Trophoblast cell (in vitro differentiated cells and primary cell): ENCODE measurements around the gene GALT.

ENCODE experiments used
- DNase-seq, 2 donors: peaks; one replicate each; pipeline ENCODE4 v3.0.0-alpha.2; 2016
- H2AFZ ChIP-seq: 2 replicates; pipeline ENCODE4 v1.6.1; 2013; ENCODE audit warnings: low read length, moderate library complexity, mild to moderate bottlenecking; ENCODE audit not compliant: insufficient read depth, poor library complexity
- H2AK5ac ChIP-seq: 2 replicates; pipeline ENCODE4 v1.6.1; 2013; ENCODE audit warnings: mild to moderate bottlenecking, low read length
- H2BK120ac ChIP-seq: 2 replicates; pipeline ENCODE4 v1.6.1; 2013; ENCODE audit warnings: low read length, mild to moderate bottlenecking, moderate library complexity; ENCODE audit not compliant: insufficient read depth, poor library complexity
- H2BK12ac ChIP-seq: 2 replicates; pipeline ENCODE4 v1.6.1; 2013; ENCODE audit warnings: mild to moderate bottlenecking, low read length, moderate library complexity
- H2BK5ac ChIP-seq: 2 replicates; pipeline ENCODE4 v1.6.1; 2013; ENCODE audit warnings: low read length, low read depth, moderate library complexity, mild to moderate bottlenecking; ENCODE audit not compliant: poor library complexity
- H3K14ac ChIP-seq: 2 replicates; pipeline ENCODE4 v1.6.1; 2013; ENCODE audit warnings: mild to moderate bottlenecking, low read length
- H3K18ac ChIP-seq: 2 replicates; pipeline ENCODE4 v1.6.1; 2013; ENCODE audit warnings: mild to moderate bottlenecking, low read length
- H3K23ac ChIP-seq: 2 replicates; pipeline ENCODE4 v1.6.1; 2013; ENCODE audit warnings: low read length
- H3K27ac ChIP-seq: 2 replicates; pipeline ENCODE4 v1.5.1; 2013; ENCODE audit warnings: low read depth, mild to moderate bottlenecking, inconsistent platforms, low read length, moderate library complexity
- H3K27me3 ChIP-seq: 2 replicates; pipeline ENCODE4 v1.6.1; 2013; ENCODE audit warnings: inconsistent platforms, mild to moderate bottlenecking, low read length, moderate library complexity; ENCODE audit not compliant: insufficient read depth
- H3K36me3 ChIP-seq, 2 experiments: 1 replicate in 1 of 2; 2 replicates in 1 of 2; pipeline ENCODE4 v1.6.1; 2013; ENCODE audit warnings: low read length in 2 of 2, mild to moderate bottlenecking in 2 of 2, moderate library complexity in 1 of 2; ENCODE audit not compliant: insufficient read depth in 2 of 2, control insufficient read depth in 1 of 2
- H3K4ac ChIP-seq: 2 replicates; pipeline ENCODE4 v1.6.1; 2013; ENCODE audit warnings: low read depth, mild to moderate bottlenecking, low read length, moderate library complexity
- H3K4me1 ChIP-seq, 2 experiments: 1 replicate in 1 of 2; 2 replicates in 1 of 2; pipeline ENCODE4 v1.6.1; 2013; ENCODE audit warnings: low read length in 2 of 2, mild to moderate bottlenecking in 2 of 2, moderate library complexity in 1 of 2; ENCODE audit not compliant: insufficient read depth in 2 of 2, control insufficient read depth in 1 of 2
- H3K4me2 ChIP-seq: 2 replicates; pipeline ENCODE4 v1.6.1; 2013; ENCODE audit warnings: inconsistent platforms, mild to moderate bottlenecking, low read length, moderate library complexity
- H3K4me3 ChIP-seq: 2 replicates; pipeline ENCODE4 v1.5.1; 2013; ENCODE audit warnings: mild to moderate bottlenecking, low read depth, low read length, inconsistent platforms
- H3K79me1 ChIP-seq: one replicate; pipeline ENCODE4 v1.6.1; 2013; ENCODE audit warnings: low read length
- H3K79me2 ChIP-seq: 2 replicates; pipeline ENCODE4 v1.6.1; 2013; ENCODE audit warnings: low read length, mild to moderate bottlenecking; ENCODE audit not compliant: control insufficient read depth, insufficient read depth, poor library complexity
- H3K9ac ChIP-seq: 2 replicates; pipeline ENCODE4 v1.6.1; 2013; ENCODE audit warnings: mild to moderate bottlenecking, low read length
- H3K9me3 ChIP-seq: 2 replicates; pipeline ENCODE4 v1.6.1; 2013; ENCODE audit warnings: low read depth, mild to moderate bottlenecking, control low read depth, inconsistent platforms, low read length; ENCODE audit not compliant: insufficient read depth
- H4K12ac ChIP-seq: 2 replicates; pipeline ENCODE4 v1.6.1; 2013; ENCODE audit warnings: low read depth, mild to moderate bottlenecking, low read length, moderate library complexity
- H4K8ac ChIP-seq: 2 replicates; pipeline ENCODE4 v1.6.1; 2013; ENCODE audit warnings: low read depth, mild to moderate bottlenecking, low read length, moderate library complexity
- H4K91ac ChIP-seq: one replicate; pipeline ENCODE4 v1.6.1; 2013; ENCODE audit warnings: low read depth, mild to moderate bottlenecking, low read length, moderate library complexity
- WGBS: extraction: QIAGEN DNeasy Blood & Tissue Kit; methylation state at CpG from one replicate; pipeline ENCODE4 v1.1.7; 2013; ENCODE audit warnings: missing lambda C conversion rate; ENCODE audit not compliant: insufficient read length, insufficient coverage; ENCODE audit errors: extremely low coverage; 5-methylcytosine and 5-hydroxymethylcytosine counted together

Gene GALT

DNA sequence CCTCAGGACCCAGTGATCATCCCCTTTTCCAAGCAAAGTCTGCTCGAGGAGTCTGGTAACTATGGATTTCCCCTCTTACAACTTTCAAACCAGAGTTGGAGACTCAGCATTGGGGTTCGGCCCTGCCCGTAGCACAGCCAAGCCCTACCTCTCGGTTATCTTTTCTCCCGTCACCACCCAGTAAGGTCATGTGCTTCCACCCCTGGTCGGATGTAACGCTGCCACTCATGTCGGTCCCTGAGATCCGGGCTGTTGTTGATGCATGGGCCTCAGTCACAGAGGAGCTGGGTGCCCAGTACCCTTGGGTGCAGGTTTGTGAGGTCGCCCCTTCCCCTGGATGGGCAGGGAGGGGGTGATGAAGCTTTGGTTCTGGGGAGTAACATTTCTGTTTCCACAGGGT is 1.2 kb downstream of the GALT start:
- peaks cover 15 to 17% of the 10 kb centered on the region in 2 experiments for H3K36me3 ChIP-seq
- peak overlapping the region; percentile 19 for H3K4ac ChIP-seq
- H2AFZ ChIP-seq, result peak overlapping the region; percentile 26
- H3K9ac ChIP-seq, result no peak overlapping the region
- peaks cover 39% of the 10 kb centered on the region in 2 experiments for H3K4me1 ChIP-seq
- no peak overlapping the region for H3K4me3 ChIP-seq
- H2BK5ac ChIP-seq, result no peak overlapping the region
- H4K8ac ChIP-seq, result no peak overlapping the region
- H3K27me3 ChIP-seq, result no peaks in the 10 kb centered on the region
- no peak overlapping the region for H4K12ac ChIP-seq
- no peak overlapping the region for H2BK120ac ChIP-seq
- H3K79me2 ChIP-seq, result peaks cover 12% of the 10 kb centered on the region
- no peak overlapping the region for H3K23ac ChIP-seq
- H2AK5ac ChIP-seq, result no peak overlapping the region
- no peak overlapping the region for H3K27ac ChIP-seq
- no peak overlapping the region for H4K91ac ChIP-seq
- WGBS, result no CpG with 5 or more reads among the region's 10 CpGs
- no peak overlapping the region for H3K14ac ChIP-seq
- no peaks in the 10 kb centered on the region for H3K9me3 ChIP-seq
- no peak overlapping the region for H2BK12ac ChIP-seq
- peak overlapping the region; percentile 44 for H3K18ac ChIP-seq
- DNase-seq, result no peak
- peaks cover 12% of the 10 kb centered on the region for H3K79me1 ChIP-seq
- H3K4me2 ChIP-seq, result peak overlapping the region; percentile 78

DNA sequence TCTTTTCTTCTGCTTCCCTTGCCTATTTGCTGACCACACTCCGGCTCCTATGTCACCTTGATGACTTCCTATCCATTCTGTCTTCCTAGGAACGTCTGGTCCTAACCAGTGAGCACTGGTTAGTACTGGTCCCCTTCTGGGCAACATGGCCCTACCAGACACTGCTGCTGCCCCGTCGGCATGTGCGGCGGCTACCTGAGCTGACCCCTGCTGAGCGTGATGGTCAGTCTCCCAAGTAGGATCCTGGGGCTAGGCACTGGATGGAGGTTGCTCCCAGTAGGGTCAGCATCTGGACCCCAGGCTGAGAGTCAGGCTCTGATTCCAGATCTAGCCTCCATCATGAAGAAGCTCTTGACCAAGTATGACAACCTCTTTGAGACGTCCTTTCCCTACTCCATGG is 2.2 kb downstream of the GALT start:
- H3K23ac ChIP-seq, result no peak overlapping the region
- no peak overlapping the region for H3K27ac ChIP-seq
- H2BK5ac ChIP-seq, result no peak overlapping the region
- no peak overlapping the region for H2BK120ac ChIP-seq
- no peak overlapping the region for H4K91ac ChIP-seq
- no peak overlapping the region for H3K14ac ChIP-seq
- H3K79me2 ChIP-seq, result peaks cover 12% of the 10 kb centered on the region
- no peak overlapping the region for H3K18ac ChIP-seq
- H2AK5ac ChIP-seq, result no peak overlapping the region
- H3K79me1 ChIP-seq, result peaks cover 15% of the 10 kb centered on the region
- H3K4me2 ChIP-seq, result no peak overlapping the region
- DNase-seq, result no peak
- H4K12ac ChIP-seq, result no peak overlapping the region
- H3K9me3 ChIP-seq, result no peaks in the 10 kb centered on the region
- no peak overlapping the region for H3K9ac ChIP-seq
- no peak overlapping the region for H4K8ac ChIP-seq
- no peak overlapping the region for H3K4me3 ChIP-seq
- H3K4me1 ChIP-seq, result peaks cover 48 to 49% of the 10 kb centered on the region in 2 experiments
- no CpG with 5 or more reads among the region's 8 CpGs for WGBS
- no peaks in the 10 kb centered on the region for H3K27me3 ChIP-seq
- no peak overlapping the region for H2AFZ ChIP-seq
- no peak overlapping the region for H2BK12ac ChIP-seq
- no peak overlapping the region for H3K4ac ChIP-seq
- H3K36me3 ChIP-seq, result peaks cover 15 to 17% of the 10 kb centered on the region in 2 experiments

DNA sequence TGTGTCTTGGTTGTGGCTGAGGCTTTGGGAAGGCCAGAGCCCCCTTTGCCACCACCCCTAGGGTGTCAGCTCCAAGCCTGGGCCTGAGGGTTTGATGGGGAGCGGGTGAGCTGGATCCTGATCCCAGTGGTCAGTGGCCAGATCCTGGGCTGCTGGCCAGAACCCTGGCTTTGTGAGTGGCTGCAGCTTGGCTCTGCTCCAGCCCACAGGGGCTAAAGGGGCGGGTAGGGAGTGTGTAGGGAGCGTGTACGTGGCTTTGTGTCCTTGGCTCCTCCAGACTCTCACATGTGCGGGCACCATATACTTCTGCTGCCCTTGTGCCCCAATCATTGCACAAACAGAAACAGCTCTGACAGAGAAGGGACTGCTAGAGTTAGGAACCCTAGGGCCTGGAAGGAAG is 4.3 kb downstream of the GALT start:
- no peak for DNase-seq
- Histone ChIP-seq H2AFZ (no peak overlapping the region), H4K8ac (no peak overlapping the region), H3K4me1 (peaks cover 38 to 41% of the 10 kb centered on the region in 2 experiments), H3K79me1 (peaks cover 10% of the 10 kb centered on the region), H2BK5ac (no peak overlapping the region), H2AK5ac (no peak overlapping the region), H3K27me3 (no peaks in the 10 kb centered on the region), H3K18ac (no peak overlapping the region), H4K91ac (peak overlapping the region; percentile 62), H3K4ac (no peak overlapping the region), H3K14ac (no peak overlapping the region), H3K9me3 (no peaks in the 10 kb centered on the region), H3K79me2 (peaks cover 12% of the 10 kb centered on the region), H3K36me3 (peaks cover 15 to 17% of the 10 kb centered on the region in 2 experiments), H2BK120ac (no peak overlapping the region), H4K12ac (no peak overlapping the region), H2BK12ac (no peak overlapping the region), H3K27ac (no peak overlapping the region), H3K9ac (no peak overlapping the region), H3K4me2 (no peak overlapping the region), H3K4me3 (no peak overlapping the region), H3K23ac (no peak overlapping the region)
- no CpG with 5 or more reads among the region's 5 CpGs for WGBS

DNA sequence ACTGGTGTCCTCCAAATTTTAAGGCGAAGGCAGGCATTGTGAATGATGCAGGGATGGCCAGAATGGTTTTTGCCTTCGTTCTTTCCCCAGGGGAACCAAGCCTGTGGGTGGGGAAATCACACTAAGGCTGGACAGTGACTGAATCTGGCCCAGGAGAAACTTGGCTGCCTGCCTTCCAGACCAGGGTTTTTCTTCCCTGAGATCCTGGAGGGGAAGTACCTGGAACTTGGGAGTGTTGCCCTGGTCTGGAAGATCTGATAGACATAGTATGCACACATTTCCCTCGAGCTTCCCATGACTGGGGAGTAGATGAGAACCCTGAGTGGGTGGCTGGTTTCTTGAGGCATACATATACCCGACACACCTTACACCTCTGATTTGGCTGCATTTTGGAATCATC is 4.8 kb downstream of the GALT start:
- Histone ChIP-seq H3K79me1 (peaks cover 10% of the 10 kb centered on the region), H2AK5ac (peak overlapping the region; percentile 32), H3K18ac (no peak overlapping the region), H3K4me3 (no peak overlapping the region), H3K23ac (no peak overlapping the region), H4K8ac (peak overlapping the region; percentile 73), H2BK120ac (peak overlapping the region; percentile 18), H4K12ac (peak overlapping the region; percentile 14), H2AFZ (peak overlapping the region; percentile 32), H3K14ac (peak overlapping the region; percentile 34), H3K9ac (no peak overlapping the region), H3K4ac (no peak overlapping the region), H3K4me1 (peaks cover 35 to 37% of the 10 kb centered on the region in 2 experiments), H3K36me3 (peaks cover 15 to 17% of the 10 kb centered on the region in 2 experiments), H3K9me3 (no peaks in the 10 kb centered on the region), H3K79me2 (peaks cover 12% of the 10 kb centered on the region), H4K91ac (peak overlapping the region; percentile 62), H2BK12ac (no peak overlapping the region), H3K27me3 (no peaks in the 10 kb centered on the region), H3K27ac (peak overlapping the region; percentile 30), H2BK5ac (peak overlapping the region; percentile 11), H3K4me2 (peak overlapping the region; percentile 53)
- WGBS, result no CpG with 5 or more reads among the region's 4 CpGs
- no peak for DNase-seq
